GM19043 (cell line): Measurements from ENCODE around the gene SNX21.
A peak's percentile ranks its signal among the peaks of the same experiment; 100 is the strongest.
"Not testable (repeated sequence)": the region's sequence is repeated elsewhere in the genome, so short reads cannot be mapped to it uniquely, and the experiment has no call there.

Experiments used
- ATAC-seq: cut with Tn5 transposase; IDR thresholded peaks from one replicate; pipeline ENCODE4 v1.9.1; 2021; ENCODE audit warnings: low read depth; ENCODE audit not compliant: unreplicated experiment

SNX21 gene

DNA sequence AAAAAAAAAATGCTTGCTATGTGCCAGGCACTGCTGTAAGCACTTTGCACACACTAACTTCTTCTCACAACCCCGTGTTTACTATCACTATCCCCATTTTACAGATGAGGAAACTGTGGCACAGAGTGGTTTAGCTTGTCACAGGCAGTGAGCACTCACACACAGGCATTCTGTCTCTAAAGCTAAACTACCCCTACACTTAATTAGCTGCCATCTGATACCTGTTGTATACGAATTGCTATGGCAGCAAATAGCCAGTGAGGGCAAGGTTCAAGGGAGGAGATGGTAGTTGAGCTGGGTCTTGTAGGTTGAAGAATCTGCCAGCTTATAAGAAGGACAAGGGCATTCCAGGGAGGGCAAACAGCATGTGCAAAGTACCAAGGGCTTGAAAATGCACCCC, 11.7 kb upstream of the SNX21 start:
- ATAC-seq = no peak

DNA sequence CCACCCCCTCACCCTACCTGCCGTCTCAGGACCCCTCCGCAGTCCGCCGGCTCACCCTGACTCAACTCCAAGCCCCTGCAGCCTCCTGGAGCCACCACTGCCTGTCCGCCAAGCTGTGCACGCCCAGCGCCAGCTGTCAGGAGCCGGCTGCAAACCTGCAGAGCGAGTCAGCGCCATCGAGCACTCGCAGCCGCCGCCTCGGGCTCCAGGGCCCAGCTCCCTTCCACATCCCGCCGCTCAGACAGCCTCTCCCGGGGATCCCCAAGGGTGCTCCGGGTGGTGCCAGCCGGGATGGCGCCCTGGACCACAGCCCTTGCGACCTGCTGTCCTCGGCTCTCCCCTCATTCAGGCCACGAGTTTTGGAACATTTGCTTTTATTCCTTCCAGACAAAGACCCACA, 10.7 kb upstream of the SNX21 start:
- ATAC-seq = no peak

DNA sequence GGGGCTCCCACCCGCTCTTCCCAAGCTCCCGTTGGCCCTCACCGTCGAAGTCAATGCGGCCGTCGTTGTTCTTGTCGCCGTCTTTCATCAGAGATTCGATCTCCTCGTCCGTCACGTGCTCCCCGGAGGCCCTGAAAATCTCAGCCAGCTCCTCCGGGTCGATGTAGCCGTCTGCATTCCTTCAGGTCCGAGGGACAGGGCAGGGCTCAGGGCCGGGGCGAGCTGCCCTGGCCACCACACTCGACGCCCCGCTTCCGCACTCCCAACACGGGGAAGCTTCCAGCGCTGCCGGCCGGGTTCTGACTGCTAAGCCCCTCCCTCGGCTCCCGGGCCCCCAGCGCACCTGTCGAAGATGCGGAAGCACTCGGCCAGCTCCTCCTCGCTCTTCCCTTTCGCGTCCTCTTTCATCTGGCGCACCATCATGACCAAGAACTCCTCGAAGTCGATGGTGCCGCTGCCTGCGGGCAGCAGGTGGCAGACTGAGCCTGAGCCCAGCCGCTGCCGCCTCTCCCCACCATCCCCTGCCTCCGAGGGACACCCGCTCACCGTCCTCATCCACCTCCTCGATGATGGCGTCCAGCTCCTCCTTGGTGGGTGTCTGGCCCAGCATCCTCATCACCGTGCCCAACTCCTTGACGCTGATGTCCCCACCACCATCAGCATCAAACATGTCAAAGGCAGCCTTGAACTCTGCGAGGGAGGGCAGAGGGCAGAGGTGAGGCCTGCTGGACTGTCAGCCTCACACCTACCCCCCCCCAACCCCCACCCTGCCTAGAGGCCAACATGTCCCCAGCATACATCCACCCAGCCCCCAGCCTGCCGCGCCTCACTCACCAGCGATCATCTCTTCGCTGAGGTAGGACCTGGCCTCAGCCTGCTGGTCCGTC, 9.4 kb upstream of the SNX21 start:
- ATAC-seq = no peak

DNA sequence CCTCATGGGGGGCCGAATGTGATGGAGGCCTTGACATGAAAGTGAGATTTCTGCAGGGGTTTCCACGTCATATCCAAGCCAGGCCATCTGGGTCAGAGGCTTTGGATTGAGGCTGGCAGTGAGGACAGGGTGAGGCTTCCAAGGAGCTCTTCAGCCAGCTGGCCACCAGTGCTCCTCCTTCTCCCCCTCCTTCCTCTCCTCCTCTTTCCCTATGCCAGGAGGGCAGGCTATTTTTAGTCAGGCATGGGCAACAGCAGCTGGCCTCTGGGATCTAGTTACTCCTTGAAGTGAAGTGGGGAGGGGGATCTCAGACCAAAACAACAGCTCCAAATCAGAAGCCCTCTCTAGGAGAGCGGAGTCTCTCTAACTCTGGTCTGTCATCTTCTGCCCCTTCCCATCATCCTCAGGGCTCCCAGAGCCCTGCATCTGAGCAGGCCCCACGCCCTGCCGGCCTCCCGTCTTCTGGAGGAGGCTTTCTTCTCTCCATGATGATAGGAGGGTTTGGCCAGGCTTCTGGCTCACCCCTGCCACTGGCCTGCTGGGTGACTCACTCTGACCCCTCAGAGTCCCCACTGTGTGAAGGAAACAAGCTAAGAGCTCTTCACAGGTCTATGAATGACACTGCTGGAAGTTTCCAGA, 7.1 kb upstream of the SNX21 start:
- ATAC-seq = no peak

DNA sequence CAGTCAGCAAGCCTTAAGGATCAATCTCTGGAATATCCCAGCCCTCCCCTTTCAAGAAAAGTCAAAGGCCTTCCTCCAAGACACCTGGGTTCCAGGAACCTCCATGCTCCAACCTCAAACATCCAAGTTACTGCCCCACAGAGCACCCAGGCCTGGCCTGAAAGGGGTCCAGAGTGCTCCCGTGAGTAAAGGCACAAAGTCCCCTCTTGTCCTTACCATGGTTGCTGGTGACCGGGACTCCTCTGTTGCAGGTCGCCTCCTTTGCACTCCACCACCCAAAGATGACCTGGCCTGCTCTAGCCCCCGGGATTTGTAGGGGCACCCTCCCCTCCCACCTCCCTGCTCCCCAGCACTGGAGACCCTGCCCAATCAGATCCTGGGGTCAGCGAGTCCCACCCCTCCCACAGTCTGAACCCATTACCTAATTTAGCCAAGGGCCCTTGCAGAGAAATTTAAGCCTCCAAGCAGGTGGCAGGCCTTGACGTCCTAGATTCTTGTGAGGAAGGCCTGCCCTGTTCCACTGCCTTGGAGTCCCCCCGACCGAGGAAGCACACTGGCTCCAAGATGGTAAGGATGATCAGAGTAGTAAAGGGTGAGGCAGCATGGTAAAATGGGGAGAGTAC, 6.5 kb upstream of the SNX21 start, which contains the start of gene TNNC2:
Gene TNNC2, minus strand, starts transcription at position 283 of the 623 bp plus-strand sequence. Its CDS starts 64 bp downstream, at position 219.
- ATAC-seq = no peak

DNA sequence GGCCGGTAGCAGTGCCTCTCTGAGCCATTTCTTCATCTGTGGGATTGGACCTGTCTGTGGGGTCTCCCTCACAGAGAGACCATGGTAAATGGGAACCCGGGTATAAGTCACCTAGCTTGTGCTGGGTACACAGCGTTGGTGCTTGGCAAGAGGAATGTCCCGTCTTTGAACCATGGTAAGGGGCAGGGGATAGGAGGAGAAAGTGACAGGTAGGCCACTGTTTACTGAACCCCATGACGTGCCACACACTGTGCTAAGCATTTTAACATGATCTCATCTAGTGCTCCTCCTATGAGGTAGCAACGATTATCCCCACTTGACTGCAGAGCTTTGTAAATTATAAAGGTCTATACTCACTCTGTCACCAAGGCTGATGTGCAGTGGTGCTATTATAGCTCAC, 5.9 kb upstream of the SNX21 start:
- ATAC-seq = no peak

DNA sequence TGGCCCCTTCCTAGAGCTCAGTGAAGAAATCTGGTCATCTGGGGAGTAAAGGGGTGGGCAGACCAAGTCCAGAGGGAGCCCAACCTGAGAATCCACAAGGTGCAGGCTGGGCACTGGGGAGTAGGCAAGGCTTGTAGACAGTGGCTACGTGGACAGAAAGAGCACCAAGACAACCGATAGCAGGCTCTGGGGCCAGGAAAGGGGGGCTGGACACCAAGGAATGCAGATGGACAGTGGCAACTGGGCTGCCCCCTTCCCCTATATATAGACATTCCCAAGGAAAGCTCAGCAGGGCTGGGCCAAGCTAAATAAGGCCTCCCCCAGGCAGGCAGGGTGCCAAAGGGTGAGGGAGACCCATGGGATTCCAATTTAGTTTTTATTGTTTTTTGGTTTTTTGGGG, 5.0 kb upstream of the SNX21 start:
- no peak for ATAC-seq

DNA sequence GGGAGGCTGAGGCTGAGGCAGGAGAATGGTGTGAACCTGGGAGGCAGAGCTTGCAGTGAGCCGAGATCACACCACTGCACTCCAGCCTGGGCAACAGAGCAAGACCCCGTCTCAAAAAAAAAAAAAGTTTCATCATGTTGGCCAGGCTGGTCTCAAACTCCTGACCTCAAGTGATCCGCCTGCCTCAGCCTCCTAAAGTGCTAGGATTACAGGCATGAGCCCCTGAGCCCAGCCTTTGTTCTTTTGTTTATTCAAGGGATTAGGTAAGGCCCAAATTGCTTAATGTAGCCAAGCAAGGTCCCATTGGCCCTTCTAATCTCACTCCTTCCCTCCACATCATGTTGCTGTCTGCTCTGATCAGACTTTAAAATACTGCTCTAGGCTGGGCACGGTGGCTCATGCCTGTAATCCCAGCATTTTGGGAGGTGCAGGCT, 3.9 kb upstream of the SNX21 start:
- ATAC-seq = not testable (repeated sequence)

DNA sequence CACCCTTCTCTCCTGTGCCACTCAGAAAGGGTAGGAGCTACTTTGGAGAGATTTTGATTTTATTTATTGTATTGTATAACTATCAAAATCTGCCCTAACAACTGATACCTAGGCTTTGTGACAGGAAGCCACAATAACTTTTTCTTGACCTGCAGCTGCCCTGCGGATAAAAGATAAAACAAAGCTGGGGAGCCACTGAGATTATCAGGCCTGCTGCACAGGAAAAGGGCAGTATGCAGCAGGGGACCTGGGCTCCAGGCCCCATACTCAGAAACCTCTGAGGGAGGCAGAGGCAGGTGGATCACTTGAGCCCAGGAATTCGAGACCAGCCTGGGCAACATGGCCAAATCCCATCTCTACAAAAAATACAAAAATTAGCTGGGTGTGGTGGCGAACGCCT, 980 bp upstream of the SNX21 start:
- no peak for ATAC-seq

DNA sequence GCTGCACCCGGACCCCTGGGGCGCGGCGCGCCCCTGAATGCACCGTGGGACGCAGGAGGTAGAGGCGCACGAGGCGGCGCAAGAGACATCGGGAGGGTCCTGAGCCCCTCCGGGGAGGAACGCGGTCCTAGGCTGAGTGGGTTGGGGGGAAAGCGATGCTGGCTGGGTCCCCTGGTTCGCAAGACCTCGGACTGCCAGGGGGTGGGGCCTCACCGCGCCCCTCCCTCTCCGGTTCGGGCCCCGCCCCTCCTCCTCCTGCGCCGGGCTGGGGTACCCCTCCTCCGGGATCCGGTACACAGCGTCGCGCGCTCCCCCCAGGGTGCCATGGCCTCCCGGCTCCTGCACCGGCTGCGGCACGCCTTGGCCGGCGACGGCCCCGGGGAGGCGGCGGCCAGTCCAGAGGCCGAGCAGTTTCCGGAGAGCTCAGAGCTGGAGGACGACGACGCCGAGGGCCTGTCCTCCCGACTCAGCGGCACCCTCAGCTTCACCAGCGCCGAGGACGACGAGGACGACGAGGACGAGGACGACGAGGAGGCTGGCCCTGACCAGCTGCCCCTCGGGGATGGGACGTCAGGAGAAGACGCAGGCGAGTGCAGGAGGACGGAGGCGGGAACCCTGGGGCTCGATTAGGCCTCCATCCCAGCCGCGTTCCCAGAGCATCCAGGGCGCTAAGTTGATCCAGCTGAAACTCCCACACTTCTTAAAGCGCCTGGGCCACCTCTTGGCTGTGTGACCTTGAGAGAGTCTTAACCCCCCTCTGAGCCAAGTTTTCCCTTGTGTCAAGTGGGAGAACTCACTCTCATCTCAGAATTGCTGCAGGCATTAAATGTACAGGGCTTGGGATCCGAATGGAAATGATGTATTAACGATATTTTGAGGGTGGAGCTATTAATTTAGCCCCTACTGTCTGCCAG, 541 bp downstream of the SNX21 start:
- ATAC-seq = no peak

DNA sequence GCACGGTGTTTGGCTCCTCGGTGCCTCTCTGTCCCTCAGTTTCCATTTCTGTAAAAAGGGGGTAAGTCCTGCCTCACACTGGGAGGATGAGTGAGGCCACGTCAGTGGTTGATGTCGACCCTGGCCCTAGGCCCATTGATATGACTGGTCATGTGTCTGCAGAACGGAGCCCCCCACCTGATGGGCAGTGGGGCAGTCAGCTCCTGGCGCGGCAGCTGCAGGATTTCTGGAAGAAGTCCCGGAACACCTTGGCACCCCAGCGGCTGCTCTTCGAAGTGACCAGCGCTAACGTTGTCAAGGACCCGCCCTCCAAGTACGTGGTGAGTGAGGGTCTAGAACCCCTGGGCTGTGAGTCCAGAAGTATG, 1.2 kb downstream of the SNX21 start:
- ATAC-seq = no peak

DNA sequence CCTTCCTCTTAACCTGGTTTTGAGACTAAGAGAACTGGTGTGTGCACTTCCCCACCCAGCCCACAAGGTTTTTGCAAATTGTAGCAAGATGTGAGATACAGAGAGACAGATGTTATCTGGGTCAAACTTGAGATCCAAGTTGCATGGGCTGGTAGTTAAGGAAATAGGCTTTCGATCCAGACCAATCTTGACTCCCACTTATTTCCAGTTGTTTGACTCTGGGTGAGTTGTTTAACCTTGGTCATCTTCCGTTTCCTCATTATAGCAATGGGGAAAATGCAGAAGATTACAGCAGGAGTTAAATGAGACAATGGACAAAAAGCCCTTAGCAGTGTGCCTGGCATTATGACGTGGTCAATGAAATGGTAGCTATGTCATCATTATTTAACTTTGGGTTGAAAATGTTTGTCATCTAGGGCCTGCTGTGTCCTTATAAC, 1.7 kb downstream of the SNX21 start:
- no peak for ATAC-seq

DNA sequence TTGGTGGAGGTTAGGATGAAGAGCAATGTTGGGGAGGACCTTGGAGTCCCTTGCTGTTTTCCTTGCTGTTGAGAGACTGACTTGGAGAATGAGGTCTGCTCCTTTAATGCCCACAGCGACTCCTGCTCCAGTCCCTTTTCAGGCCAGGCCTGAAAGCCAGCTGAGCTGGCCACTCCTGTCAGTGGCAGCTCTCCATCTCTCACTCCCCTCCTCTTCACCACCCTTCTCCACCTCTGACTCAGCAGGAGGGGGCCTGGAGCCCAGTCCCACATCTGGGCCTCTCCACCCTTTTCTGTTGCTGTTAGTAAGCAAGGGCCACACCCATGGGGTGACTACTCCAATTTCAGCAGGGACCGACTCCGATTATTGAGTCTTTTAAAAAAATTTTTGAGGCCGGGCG, 2.2 kb downstream of the SNX21 start:
- ATAC-seq = no peak

DNA sequence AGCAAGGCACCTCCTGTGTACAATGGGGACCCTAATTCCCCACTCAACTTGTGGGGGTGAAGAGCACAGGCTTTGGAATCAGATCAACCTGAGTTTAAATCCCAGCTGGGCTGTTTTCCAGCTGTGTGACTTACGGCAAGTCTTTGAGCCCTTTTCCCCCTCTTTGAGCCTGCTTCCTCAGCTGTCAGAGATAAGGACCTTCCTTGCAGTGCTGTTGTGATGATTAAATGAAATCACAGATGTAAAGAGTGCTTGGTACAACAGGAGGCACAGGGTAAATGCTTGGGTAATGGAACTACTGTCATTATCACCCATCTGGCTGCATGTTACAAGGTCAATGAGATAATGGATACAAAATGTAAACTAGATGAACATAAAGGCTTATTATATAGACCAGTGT, 3.2 kb downstream of the SNX21 start:
- ATAC-seq = no peak

DNA sequence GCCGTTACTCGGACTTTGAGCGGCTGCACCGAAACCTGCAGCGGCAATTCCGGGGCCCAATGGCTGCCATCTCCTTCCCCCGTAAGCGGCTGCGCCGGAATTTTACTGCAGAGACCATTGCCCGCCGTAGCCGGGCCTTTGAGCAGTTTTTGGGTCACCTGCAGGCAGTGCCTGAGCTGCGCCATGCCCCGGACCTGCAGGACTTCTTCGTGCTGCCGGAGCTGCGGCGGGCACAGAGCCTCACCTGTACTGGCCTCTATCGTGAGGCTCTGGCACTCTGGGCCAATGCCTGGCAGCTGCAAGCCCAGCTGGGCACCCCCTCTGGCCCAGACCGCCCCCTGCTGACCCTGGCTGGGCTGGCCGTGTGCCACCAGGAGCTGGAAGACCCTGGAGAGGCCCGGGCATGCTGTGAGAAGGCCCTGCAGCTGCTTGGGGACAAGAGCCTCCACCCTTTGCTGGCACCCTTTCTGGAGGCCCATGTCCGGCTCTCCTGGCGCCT, 7.2 kb downstream of the SNX21 start:
- ATAC-seq = no peak

DNA sequence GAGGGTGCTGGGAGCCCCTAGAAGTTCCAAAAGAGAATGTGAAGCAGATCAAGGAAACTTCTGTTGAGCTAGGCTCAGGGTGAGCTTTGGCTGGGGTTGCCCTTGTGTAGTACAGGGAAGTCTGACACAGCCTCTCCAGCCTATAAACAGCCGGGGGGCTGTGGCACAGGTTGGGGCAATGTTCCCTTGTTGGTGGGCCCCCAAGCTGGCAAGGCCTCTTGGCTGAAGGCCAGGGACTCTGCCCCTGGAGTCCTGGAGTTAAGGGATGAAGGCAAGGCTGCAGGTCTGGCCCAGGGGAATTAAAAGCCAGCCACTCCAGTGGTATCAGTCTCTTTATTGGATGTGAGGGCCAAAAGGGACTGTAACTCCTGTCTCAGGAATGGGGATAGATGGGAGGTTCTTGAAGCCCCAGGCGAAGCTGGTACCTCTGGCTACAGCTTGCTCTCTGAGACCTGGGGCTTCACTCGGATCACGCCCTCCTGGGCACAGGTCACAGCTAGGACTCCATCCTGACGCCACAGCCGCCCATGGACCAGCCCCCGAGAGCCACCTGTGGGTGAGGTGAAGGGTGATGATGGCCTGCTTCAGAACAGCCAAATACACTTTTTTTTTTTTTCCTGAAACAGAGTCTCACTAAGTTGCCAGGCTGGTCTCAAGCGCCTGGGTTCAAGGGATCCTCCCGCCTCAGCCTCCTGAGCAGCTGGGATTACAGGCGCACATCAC, 8.0 kb downstream of the SNX21 start:
- ATAC-seq = no peak

DNA sequence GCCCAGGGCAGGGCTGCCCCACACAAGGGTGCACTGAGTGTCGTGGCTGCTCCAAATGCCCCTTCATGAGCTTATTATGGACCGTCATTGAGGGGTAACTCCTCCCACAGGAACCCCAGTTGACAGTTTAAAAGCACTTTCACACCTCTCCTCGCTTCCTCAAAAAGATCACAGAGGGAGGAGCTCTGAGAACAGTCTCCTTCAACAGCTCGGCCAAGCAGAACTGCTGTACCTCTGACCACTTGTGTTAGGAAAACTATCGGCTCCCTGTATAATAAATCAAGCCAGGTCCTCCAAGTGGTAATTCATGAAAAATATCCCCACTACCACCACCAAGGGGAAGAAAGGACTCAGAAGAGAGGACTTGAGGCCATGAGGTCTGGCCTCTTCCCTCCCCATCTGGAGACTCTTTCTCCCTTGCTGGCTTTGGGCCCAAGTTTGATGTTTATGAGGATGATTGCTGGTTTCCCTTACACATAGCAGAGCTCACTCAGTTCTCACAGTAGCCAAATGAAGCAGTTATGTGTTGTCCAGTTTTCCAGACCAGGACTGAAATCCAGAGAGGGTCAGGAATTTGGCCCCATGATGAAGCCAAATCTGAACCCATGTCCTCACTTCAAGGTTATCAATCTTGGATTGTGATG, 8.7 kb downstream of the SNX21 start:
- ATAC-seq = peak; percentile 71

DNA sequence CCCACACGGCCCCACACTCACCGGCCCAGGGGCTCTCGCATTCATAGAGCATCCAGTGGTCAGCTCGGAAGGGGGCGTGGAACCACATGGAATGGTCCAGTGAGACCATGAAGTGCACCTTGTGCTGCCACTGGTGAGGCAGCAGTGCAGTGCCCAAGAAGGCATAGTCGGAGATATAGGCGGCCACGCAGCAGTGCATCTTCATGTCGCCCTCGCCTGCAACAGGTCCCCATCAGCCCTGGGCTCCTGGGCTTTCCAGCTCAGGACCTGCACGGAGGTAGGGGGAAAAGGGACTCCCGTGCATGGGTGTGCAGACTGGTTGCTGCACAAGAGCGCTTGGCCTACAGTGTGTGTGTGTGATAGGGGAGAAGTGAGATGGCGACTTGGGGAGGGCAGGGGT, 9.9 kb downstream of the SNX21 start:
- ATAC-seq = no peak

DNA sequence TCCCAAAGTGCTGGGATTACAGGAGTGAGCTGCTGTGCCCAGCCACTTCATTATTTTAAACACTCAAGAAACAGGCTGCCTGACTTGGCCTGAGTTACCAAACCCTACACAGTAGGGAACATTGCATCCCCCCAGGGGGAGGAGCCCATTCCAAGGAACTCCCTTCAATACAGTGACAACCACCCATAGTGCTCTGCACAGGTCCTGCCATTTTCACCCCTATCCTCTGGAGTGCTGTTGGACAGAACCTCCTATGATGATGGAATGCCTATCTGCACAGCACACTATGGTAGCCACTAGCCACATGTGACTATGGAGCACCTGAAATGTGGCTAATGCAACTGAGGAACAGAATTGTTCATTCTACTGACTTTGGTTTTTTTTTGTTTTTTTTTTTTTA, 11.9 kb downstream of the SNX21 start:
- ATAC-seq = no peak
